A549 (cell line): ENCODE results near the gene EML1. TPM values are rescaled to one million over a fixed set of nuclear protein-coding genes. Genes with fewer than 3 reads are reported as not detected.

Source experiments
- ATAC-seq, 2 experiments: fragments of 200-7000 bp in 1 of 2; fragments of >200 bp in 1 of 2; cut with Nextera tagmentation in 1 of 2; cut with Tn5 transposase in 1 of 2; 3 replicates each; pipeline versions ENCODE4 v1.8.0 to v1.9.1; 2018 to 2020; ENCODE audit warnings: mild to moderate bottlenecking in 1 of 2, moderate library complexity in 1 of 2
- CTCF ChIA-PET: fragments of 300-600 bp; sonication (Branson Sonifier 250); formaldehyde crosslinking; extraction: SDS; loops from one replicate; lab custom pipeline; 2021; ENCODE audit warnings: antibody characterized with exemption, inconsistent platforms; lab: Yijun Ruan, JAX
- POLR2A ChIA-PET: fragments of 350-600 bp; formaldehyde crosslinking; extraction: SDS; loops from one replicate; lab custom pipeline; 2021; ENCODE audit warnings: antibody characterized with exemption, inconsistent platforms; lab: Yijun Ruan, JAX
- DNase-seq, 2 experiments: peaks; one replicate each; pipeline versions ENCODE4 v3.0.0 to v3.0.0-alpha.2; 2011 to 2016; ENCODE audit warnings: low read depth in 1 of 2, low spot score in 1 of 2
- FAIRE-seq: peaks from 2 replicates; lab custom pipeline; 2011; peaks lifted over from hg19 to GRCh38; lab: Jason Lieb, UNC
- H3K27ac ChIP-seq, 2 experiments: fragments of >200 bp; sonication (Bioruptor Twin); formaldehyde crosslinking; 3 replicates each; pipeline ENCODE4 v1.5.1; 2016 to 2017
- H3K4me1 ChIP-seq: fragments of >200 bp; sonication (Bioruptor Twin); formaldehyde crosslinking; 3 replicates; pipeline ENCODE4 v1.6.1; 2016
- H3K4me2 ChIP-seq: fragments of >200 bp; sonication (Bioruptor Twin); formaldehyde crosslinking; 3 replicates; pipeline ENCODE4 v1.6.1; 2016
- H3K4me3 ChIP-seq: fragments of >200 bp; sonication (Bioruptor Twin); formaldehyde crosslinking; 3 replicates; pipeline ENCODE4 v1.5.1; 2016
- H3K9me3 ChIP-seq: fragments of >200 bp; sonication (Bioruptor Twin); formaldehyde crosslinking; 3 replicates; pipeline ENCODE4 v1.6.1; 2016
- BCL3 ChIP-seq: fragments of >200 bp; sonication (Bioruptor Twin); formaldehyde crosslinking; IDR thresholded peaks from 3 replicates; pipeline ENCODE4 v1.6.1; 2016
- CBX8 ChIP-seq: fragments of 200-600 bp; sonication (generic); IDR thresholded peaks from 2 replicates; pipeline ENCODE4 v1.6.1; 2016
- E2F6 ChIP-seq: IDR thresholded peaks from 2 replicates; pipeline ENCODE4 v1.6.1; 2012; ENCODE audit warnings: low read depth, borderline replicate concordance
- EHF ChIP-seq: fragments of 250-450 bp; sonication (Bioruptor Pico); IDR thresholded peaks from 2 replicates; pipeline ENCODE4 v1.5.0; 2020; ENCODE audit warnings: mild to moderate bottlenecking
- EHMT2 ChIP-seq: fragments of 200-600 bp; sonication (generic); IDR thresholded peaks from 2 replicates; pipeline ENCODE4 v1.6.1; 2016; ENCODE audit warnings: antibody characterized with exemption, low read depth, mild to moderate bottlenecking, moderate library complexity
- ELK1 ChIP-seq: fragments of 150-350 bp; IDR thresholded peaks from 2 replicates; pipeline ENCODE4 v1.6.1; 2014; ENCODE audit warnings: low read depth, mild to moderate bottlenecking, low read length
- FOSB ChIP-seq: fragments of 250-450 bp; sonication (Bioruptor Pico); IDR thresholded peaks from 2 replicates; pipeline ENCODE4 v1.5.0; 2020; ENCODE audit warnings: mild to moderate bottlenecking, moderate library complexity
- FOXS1 ChIP-seq: fragments of 250-450 bp; sonication (Bioruptor Pico); IDR thresholded peaks from 2 replicates; pipeline ENCODE4 v1.5.0; 2020; ENCODE audit warnings: mild to moderate bottlenecking, moderate library complexity
- GATA3 ChIP-seq: IDR thresholded peaks from 2 replicates; pipeline ENCODE4 v1.6.1; 2012; ENCODE audit warnings: borderline replicate concordance
- HES2 ChIP-seq: fragments of >200 bp; sonication (Bioruptor Twin); formaldehyde crosslinking; IDR thresholded peaks from 2 replicates; pipeline ENCODE4 v1.6.1; 2016
- HOXB13 ChIP-seq: fragments of 250-450 bp; sonication (Bioruptor Pico); IDR thresholded peaks from 2 replicates; pipeline ENCODE4 v1.5.0; 2020; ENCODE audit warnings: low read depth, mild to moderate bottlenecking, moderate library complexity
- HOXB5 ChIP-seq: fragments of 250-450 bp; sonication (Bioruptor Pico); IDR thresholded peaks from 2 replicates; pipeline ENCODE4 v1.5.0; 2020; ENCODE audit warnings: mild to moderate bottlenecking, moderate library complexity
- JUN ChIP-seq, 2 experiments: fragments of >200 bp; sonication (Bioruptor Twin); formaldehyde crosslinking; IDR thresholded peaks; 2 replicates in 1 of 2; 3 replicates in 1 of 2; pipeline ENCODE4 v1.6.1; 2016 to 2017
- JUNB ChIP-seq: fragments of >200 bp; sonication (Bioruptor Twin); formaldehyde crosslinking; IDR thresholded peaks from 2 replicates; pipeline ENCODE4 v1.6.1; 2016
- MAFK ChIP-seq: fragments of 450-650 bp; IDR thresholded peaks from 2 replicates; pipeline ENCODE4 v1.6.1; 2014; ENCODE audit not compliant: partially characterized antibody
- MAX ChIP-seq: IDR thresholded peaks from 2 replicates; pipeline ENCODE4 v1.6.1; 2012
- MAZ ChIP-seq: fragments of 150-350 bp; IDR thresholded peaks from 2 replicates; pipeline ENCODE4 v1.6.1; 2014; ENCODE audit warnings: antibody characterized with exemption, low read depth, low read length, borderline replicate concordance
- MYC ChIP-seq: IDR thresholded peaks from 2 replicates; pipeline ENCODE4 v1.6.1; 2012; ENCODE audit warnings: mild to moderate bottlenecking, inconsistent platforms, low read length, improper control_type of control experiment, borderline replicate concordance
- NPAS2 ChIP-seq: fragments of 250-450 bp; sonication (Bioruptor Pico); IDR thresholded peaks from 2 replicates; pipeline ENCODE4 v1.8.0; 2022; ENCODE audit warnings: mild to moderate bottlenecking, moderate library complexity, borderline replicate concordance
- POLR2AphosphoS2 ChIP-seq: conservative IDR thresholded peaks from 2 replicates; pipeline ENCODE4 v1.6.1; 2012; ENCODE audit warnings: low read length, improper control_type of control experiment, inconsistent platforms
- RAD21 ChIP-seq, 2 experiments: fragments of >200 bp in 1 of 2; sonication (Bioruptor Twin) in 1 of 2; formaldehyde crosslinking in 1 of 2; IDR thresholded peaks in 1 of 2; conservative IDR thresholded peaks in 1 of 2; 2 replicates in 1 of 2; 3 replicates in 1 of 2; pipeline ENCODE4 v1.6.1; 2012 to 2018; ENCODE audit warnings: inconsistent platforms in 1 of 2
- RCOR1 ChIP-seq: fragments of 150-350 bp; IDR thresholded peaks from 2 replicates; pipeline ENCODE4 v1.6.1; 2014; ENCODE audit warnings: antibody characterized with exemption, low read length, low read depth
- SMC3 ChIP-seq: fragments of >200 bp; sonication (Bioruptor Twin); formaldehyde crosslinking; IDR thresholded peaks from 3 replicates; pipeline ENCODE4 v1.6.1; 2018; ENCODE audit warnings: inconsistent platforms
- SREBF2 ChIP-seq: fragments of 450-650 bp; IDR thresholded peaks from 2 replicates; pipeline ENCODE4 v1.6.1; 2014; ENCODE audit warnings: mild to moderate bottlenecking, moderate library complexity
- TP53 ChIP-seq: fragments of 250-450 bp; sonication (Bioruptor Pico); IDR thresholded peaks from 2 replicates; pipeline ENCODE4 v1.5.0; 2021; ENCODE audit warnings: mild to moderate bottlenecking, moderate library complexity
- ZNF302 ChIP-seq: fragments of 250-450 bp; sonication (Bioruptor Pico); IDR thresholded peaks from 2 replicates; pipeline ENCODE4 v1.9.0; 2021; ENCODE audit warnings: inconsistent platforms, mild to moderate bottlenecking, moderate library complexity
- WGBS: methylation state at CpG from one replicate; pipeline ENCODE4 v1.1.6; 2017; ENCODE audit errors: missing lambda C conversion rate; 5-methylcytosine and 5-hydroxymethylcytosine counted together
- polyA plus RNA-seq, 4 experiments: library from polyadenylated mRNA; depleted of rRNA in 3 of 4; stranded (reverse); fragments of >200 nt; fragmentation: RNase III in 1 of 4; extraction: RNeasy Plus Mini Kit Qiagen cat#74134 plus additional on column Dnase treatment in 1 of 4; gene quantifications; 2 replicates in 3 of 4; 3 replicates in 1 of 4; pipeline ENCODE4 v1.2.3, GENCODE V29; 2011 to 2017

EML1 gene
- polyA plus RNA-seq, 2 of the 4 experiments (the other 2 are of a cell fraction), result 29.7 to 30.8 TPM

GRCh38 chr14:99824776-99825175, 31.6 kb downstream of the EML1 start:
- Histone ChIP-seq H3K4me2 (no peak overlapping the region), H3K4me1 (no peaks in the 10 kb centered on the region), H3K9me3 (no peaks in the 10 kb centered on the region), H3K4me3 (no peak overlapping the region), H3K27ac (no peak overlapping the region)
- FAIRE-seq (no peak), ATAC-seq (no peak), DNase-seq (no peak)
- POLR2A ChIA-PET, result no interaction called here
- WGBS, result 93% methylated on average over 2 of the region's 2 CpGs
- CTCF ChIA-PET, result interaction anchor here (0.9 to 1.2 kb wide), 3 partner anchors 13 to 35 kb away, joined by 3 read pairs; no protein-coding TSS in a partner anchor
- no peak for TF ChIP-seq JUNB
- TF ChIP-seq MAX, result no peak
- no peak for TF ChIP-seq HOXB13 (CRISPR knock-in tag)
- TF ChIP-seq MAFK, result no peak
- TF ChIP-seq RCOR1, result no peak
- no peak for TF ChIP-seq SREBF2
- no peak for TF ChIP-seq POLR2AphosphoS2
- TF ChIP-seq FOSB (CRISPR knock-in tag), result no peak
- TF ChIP-seq EHMT2, result no peak
- no peak for TF ChIP-seq MYC
- no peak for TF ChIP-seq GATA3
- no peak for TF ChIP-seq ELK1
- no peak for TF ChIP-seq HOXB5
- no peak for TF ChIP-seq SMC3
- no peak for TF ChIP-seq JUN (IDR thresholded peaks at IDR 0.05)
- TF ChIP-seq MAZ, result no peak
- no peak for TF ChIP-seq ZNF302 (CRISPR knock-in tag)
- TF ChIP-seq FOXS1 (CRISPR knock-in tag), result no peak
- TF ChIP-seq CBX8, result no peak

- Histone ChIP-seq H3K4me2 (no peak overlapping the region), H3K9me3 (no peaks in the 10 kb centered on the region), H3K27ac (no peak overlapping the region), H3K4me1 (no peaks in the 10 kb centered on the region), H3K4me3 (no peak overlapping the region)
- CTCF ChIA-PET, result interaction anchor here (0.9 kb wide), 1 partner anchor 45 kb away, joined by 3 read pairs; no protein-coding TSS in a partner anchor
- no peak for TF ChIP-seq EHF (CRISPR knock-in tag)
- no peak for TF ChIP-seq NPAS2
- no peak for TF ChIP-seq TP53 (CRISPR knock-in tag)
- TF ChIP-seq E2F6, result no peak
- 81% methylated on average over 2 of the region's 2 CpGs for WGBS
- no peak for DNase-seq
- POLR2A ChIA-PET, result no interaction called here
- no peak for FAIRE-seq
- no peak for ATAC-seq
These were observed 36.2 kb downstream of the EML1 start for GRCh38 chr14:99829450-99829849.

- CTCF ChIA-PET, result interaction anchor here (1.0 to 1.4 kb wide), 4 partner anchors 10 to 116 kb away, joined by 3 to 5 read pairs (median 4); partner anchors contain the start of gene EML1
- TF ChIP-seq EHMT2, result no peak
- TF ChIP-seq HES2, result no peak
- no peak for TF ChIP-seq RAD21 (conservative IDR thresholded peaks at IDR 0.05 in 1 of 2, IDR thresholded peaks at IDR 0.05 in 1 of 2)
- no peak for TF ChIP-seq BCL3
These were observed 38.1 kb downstream of the EML1 start for GRCh38 chr14:99831303-99831702.

More at GRCh38 chr14:99831303-99831702, 38.1 kb downstream of the EML1 start:
- FAIRE-seq (no peak), DNase-seq (no peak), ATAC-seq (no peak)
- no peak overlapping the region for H3K4me3 ChIP-seq
- no peaks in the 10 kb centered on the region for H3K4me1 ChIP-seq
- WGBS, result 79% methylated on average over 5 of the region's 5 CpGs
- POLR2A ChIA-PET, result no interaction called here
- no peak overlapping the region for H3K27ac ChIP-seq
- no peaks in the 10 kb centered on the region for H3K9me3 ChIP-seq
- H3K4me2 ChIP-seq, result no peak overlapping the region
